Uterus (tissue), 4 donors: ENCODE data around the gene NTSR1. TPM values are rescaled to one million over a fixed set of nuclear protein-coding genes. Genes with fewer than 3 reads are reported as not detected.

Source experiments
- DNase-seq, 2 donors: peaks; one replicate each; pipeline ENCODE4 v3.0.0-alpha.2; 2019 to 2020
- H3K27ac ChIP-seq, 2 donors: fragments of 200-600 bp; sonication (generic); 1 replicate in 1 of 2; 2 replicates in 1 of 2; pipeline ENCODE4 v1.5.1; 2016 to 2018
- H3K27me3 ChIP-seq, 2 donors: fragments of 200-600 bp; sonication (generic); one replicate each; pipeline ENCODE4 v1.5.1; 2018 to 2019; ENCODE audit warnings: control low read depth in 1 of 2
- H3K36me3 ChIP-seq, 2 donors: fragments of 200-600 bp; sonication (generic); one replicate each; pipeline ENCODE4 v1.5.1; 2019; ENCODE audit warnings: control low read depth in 1 of 2
- H3K4me1 ChIP-seq, 2 donors: fragments of 200-600 bp; sonication (generic); one replicate each; pipeline ENCODE4 v1.5.1; 2018 to 2019; ENCODE audit warnings: control low read depth in 1 of 2
- H3K4me3 ChIP-seq, 2 donors: fragments of 200-600 bp; sonication (generic); 1 replicate in 1 of 2; 2 replicates in 1 of 2; pipeline ENCODE4 v1.5.1; 2018 to 2019; ENCODE audit warnings: mild to moderate bottlenecking in 1 of 2
- H3K9me3 ChIP-seq, 2 donors: fragments of 200-600 bp; sonication (generic); one replicate each; pipeline ENCODE4 v1.5.1; 2019; ENCODE audit warnings: control low read depth in 1 of 2
- POLR2A ChIP-seq, 2 donors: fragments of 450-650 bp; IDR thresholded peaks; one replicate each; pipeline ENCODE4 v1.6.1; 2016; ENCODE audit warnings: antibody characterized with exemption in 2 of 2, mild to moderate bottlenecking in 1 of 2, moderate library complexity in 1 of 2
- intact Hi-C: fragments of 100-400 bp; cut with DNase I; formaldehyde crosslinking; loops from one replicate; pipeline ENCODE4 v1.15.1; 2023; ENCODE audit warnings: low total_unique reads
- total RNA-seq, 4 donors: library from RNA; depleted of rRNA in 3 of 4; stranded (reverse); fragments of >200 nt in 3 of 4; gene quantifications; one replicate each; pipeline versions ENCODE4 v1.1.0 to v1.2.4, GENCODE V29; 2014 to 2023
- TF ChIP-seq, protein P1 (sequence below), 4 experiments: fragments of 200-600 bp in 2 of 4; fragments of 450-650 bp in 2 of 4; sonication (generic) in 2 of 4; IDR thresholded peaks; one replicate each; pipeline ENCODE4 v1.5.1; 2016 to 2019; ENCODE audit warnings: antibody characterized with exemption in 4 of 4, mild to moderate bottlenecking in 2 of 4, moderate library complexity in 1 of 4
- donor health status: DM: yes; HTN: yes; CAD: no.

NTSR1 gene
- total RNA-seq, 4 donors from 2014 or later, result not detected

DNA sequence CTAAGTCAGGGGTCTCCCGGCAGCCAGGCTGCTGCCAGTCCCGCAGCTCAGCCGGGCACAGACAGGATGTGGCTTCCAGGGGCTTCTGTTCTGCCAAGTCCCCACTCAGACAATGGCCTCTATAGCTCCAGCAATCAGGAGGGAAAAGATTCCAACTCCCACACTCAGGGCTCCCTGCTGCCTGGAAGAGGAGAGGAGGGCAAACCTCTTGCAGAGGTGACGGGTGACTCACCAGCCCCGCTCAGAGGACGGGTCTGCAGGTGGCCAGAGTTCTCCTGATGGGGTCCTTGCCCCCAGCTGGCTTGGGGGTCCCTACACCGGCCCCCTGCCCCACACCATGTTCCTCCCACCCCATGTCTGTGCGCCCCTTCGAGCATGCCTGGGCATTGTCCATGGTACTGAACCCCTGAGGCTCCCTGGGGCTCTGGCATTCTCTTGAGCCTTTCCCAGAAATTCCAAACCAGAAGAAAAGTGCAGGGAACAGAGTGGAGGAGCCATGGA, 32.6 kb downstream of the NTSR1 start:
- Histone ChIP-seq H3K9me3 (no peaks in the 10 kb centered on the region), H3K36me3 (no peaks in the 10 kb centered on the region), H3K27ac (no peak overlapping the region), H3K4me3 (no peak overlapping the region), H3K4me1 (no peaks in the 10 kb centered on the region), H3K27me3 (peaks cover 0 to 5% of the 10 kb centered on the region in 2 donors)
- DNase-seq, result no peak
- intact Hi-C loops, result no loop called here
- TF ChIP-seq, protein P1, sequence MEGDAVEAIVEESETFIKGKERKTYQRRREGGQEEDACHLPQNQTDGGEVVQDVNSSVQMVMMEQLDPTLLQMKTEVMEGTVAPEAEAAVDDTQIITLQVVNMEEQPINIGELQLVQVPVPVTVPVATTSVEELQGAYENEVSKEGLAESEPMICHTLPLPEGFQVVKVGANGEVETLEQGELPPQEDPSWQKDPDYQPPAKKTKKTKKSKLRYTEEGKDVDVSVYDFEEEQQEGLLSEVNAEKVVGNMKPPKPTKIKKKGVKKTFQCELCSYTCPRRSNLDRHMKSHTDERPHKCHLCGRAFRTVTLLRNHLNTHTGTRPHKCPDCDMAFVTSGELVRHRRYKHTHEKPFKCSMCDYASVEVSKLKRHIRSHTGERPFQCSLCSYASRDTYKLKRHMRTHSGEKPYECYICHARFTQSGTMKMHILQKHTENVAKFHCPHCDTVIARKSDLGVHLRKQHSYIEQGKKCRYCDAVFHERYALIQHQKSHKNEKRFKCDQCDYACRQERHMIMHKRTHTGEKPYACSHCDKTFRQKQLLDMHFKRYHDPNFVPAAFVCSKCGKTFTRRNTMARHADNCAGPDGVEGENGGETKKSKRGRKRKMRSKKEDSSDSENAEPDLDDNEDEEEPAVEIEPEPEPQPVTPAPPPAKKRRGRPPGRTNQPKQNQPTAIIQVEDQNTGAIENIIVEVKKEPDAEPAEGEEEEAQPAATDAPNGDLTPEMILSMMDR (IDR thresholded peaks at IDR 0.05), result no peak
- TF ChIP-seq POLR2A (IDR thresholded peaks at IDR 0.05), result no peak

DNA sequence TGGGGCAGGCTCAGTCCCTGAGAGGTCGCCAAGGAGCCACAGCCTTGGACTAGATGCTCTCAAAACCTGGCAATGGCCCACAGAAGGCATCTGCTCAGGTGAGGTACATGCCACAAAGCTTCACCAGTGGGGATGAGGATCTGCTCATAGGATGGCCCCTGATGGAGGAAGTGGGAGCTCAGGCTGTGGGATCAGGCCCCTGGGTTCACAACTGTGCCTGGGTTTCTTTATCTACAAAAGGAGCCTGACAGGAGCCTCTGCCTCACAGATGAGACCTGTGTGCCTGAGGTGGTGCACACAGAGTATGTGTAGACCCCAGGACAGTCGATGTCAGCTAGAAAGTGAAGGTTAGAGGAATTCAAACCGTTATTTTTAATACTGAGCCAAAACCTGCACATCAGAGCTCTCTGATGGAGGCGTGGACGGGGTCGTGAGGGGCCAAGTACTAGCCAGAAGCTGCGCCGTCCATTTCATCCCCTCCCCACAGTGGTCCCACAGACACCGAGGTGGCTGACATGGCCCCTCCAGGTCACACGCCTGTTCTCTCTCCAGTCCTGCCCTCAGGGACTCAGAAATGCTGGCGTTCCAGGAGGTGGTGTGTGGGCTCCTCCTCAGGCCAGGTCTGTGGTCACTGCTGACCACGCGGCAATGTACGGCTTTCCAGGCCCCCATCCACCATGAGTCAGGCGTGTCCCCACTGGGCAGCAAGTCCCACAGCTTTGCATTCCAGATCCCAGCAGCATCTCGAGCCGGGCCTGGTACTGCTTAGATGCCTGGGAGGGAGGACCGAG, 33.3 kb downstream of the NTSR1 start:
- intact Hi-C loops, result no loop called here
- Histone ChIP-seq H3K9me3 (no peaks in the 10 kb centered on the region), H3K4me3 (no peak overlapping the region), H3K36me3 (no peaks in the 10 kb centered on the region), H3K27ac (no peak overlapping the region), H3K4me1 (no peaks in the 10 kb centered on the region), H3K27me3 (peaks cover 0 to 5% of the 10 kb centered on the region in 2 donors)
- DNase-seq, result no peak
- TF ChIP-seq, protein P1 (IDR thresholded peaks at IDR 0.05), result no peak
- no peak for TF ChIP-seq POLR2A (IDR thresholded peaks at IDR 0.05)

DNA sequence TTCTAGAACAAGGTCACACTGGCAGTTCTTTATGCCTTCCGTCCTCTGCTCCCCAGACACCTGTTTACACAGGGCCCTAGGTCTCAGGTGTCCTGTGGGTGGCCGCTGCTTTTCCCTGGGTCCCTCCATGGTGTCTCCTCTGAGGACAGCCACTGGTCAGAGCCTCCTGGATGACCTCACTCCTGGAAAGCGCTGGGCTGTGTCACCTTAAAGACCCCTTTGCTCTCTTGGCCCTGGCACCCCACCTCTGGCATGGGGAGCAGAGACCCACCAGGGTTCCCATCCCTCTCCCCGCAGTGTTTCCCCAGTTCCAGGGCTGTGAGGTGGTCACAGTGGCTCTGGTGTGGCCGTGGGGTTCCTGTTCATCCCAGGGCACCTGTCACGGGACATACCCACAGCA, 33.9 kb downstream of the NTSR1 start:
- TF ChIP-seq, protein P1 (IDR thresholded peaks at IDR 0.05), result no peak
- TF ChIP-seq POLR2A (IDR thresholded peaks at IDR 0.05), result no peak
- no peak for DNase-seq
- no peaks in the 10 kb centered on the region for H3K36me3 ChIP-seq
- H3K4me1 ChIP-seq, result no peaks in the 10 kb centered on the region
- H3K27me3 ChIP-seq, result peaks cover 0 to 5% of the 10 kb centered on the region in 2 donors
- no peaks in the 10 kb centered on the region for H3K9me3 ChIP-seq
- H3K27ac ChIP-seq, result no peak overlapping the region
- intact Hi-C loops, result no loop called here
- no peak overlapping the region for H3K4me3 ChIP-seq

DNA sequence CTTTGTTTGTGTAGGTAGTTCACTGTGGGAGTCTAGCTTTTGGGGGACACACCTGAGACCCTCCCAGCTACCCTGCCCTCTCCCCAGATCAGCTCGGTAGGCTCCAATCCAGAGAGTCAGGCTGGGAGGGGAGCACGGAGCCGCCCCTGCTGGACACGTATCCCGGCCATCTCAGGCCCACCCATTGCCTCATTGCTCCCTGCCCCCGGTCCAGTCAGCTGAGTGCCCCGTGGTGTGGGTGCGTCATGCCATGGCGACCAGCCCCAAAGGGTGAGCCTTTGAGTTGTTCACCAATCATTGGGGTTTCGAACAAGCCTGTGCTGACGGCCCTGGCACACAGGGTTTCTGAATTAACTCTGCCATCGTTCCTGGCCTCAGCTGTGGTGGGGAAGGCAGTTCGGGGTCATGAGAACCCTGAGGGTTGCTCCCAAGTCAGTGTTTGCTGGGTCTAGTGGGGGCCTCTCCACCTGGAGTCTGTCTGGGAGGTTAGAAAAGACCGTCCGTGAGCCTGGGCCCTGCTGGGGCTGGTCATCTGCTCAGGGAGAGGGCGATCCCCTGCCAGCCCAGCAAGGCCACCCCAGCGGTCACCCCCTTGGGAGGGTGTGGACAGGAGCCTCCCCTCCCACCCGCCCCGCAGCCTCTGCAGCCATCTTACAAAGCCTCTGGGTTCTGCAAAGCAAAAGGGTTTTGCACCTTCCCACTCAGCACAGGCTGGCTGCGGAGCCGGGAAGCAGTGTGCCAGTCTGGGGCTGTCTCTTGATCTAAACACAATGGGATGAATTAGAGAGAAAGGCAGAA, 34.5 kb downstream of the NTSR1 start:
- intact Hi-C loops, result no loop called here
- H3K9me3 ChIP-seq, result no peaks in the 10 kb centered on the region
- H3K27me3 ChIP-seq, result peaks cover 0 to 5% of the 10 kb centered on the region in 2 donors
- H3K36me3 ChIP-seq, result no peaks in the 10 kb centered on the region
- H3K4me3 ChIP-seq, result no peak overlapping the region
- H3K4me1 ChIP-seq, result no peaks in the 10 kb centered on the region
- H3K27ac ChIP-seq, result no peak overlapping the region
- no peak for DNase-seq
- TF ChIP-seq POLR2A (IDR thresholded peaks at IDR 0.05), result no peak

DNA sequence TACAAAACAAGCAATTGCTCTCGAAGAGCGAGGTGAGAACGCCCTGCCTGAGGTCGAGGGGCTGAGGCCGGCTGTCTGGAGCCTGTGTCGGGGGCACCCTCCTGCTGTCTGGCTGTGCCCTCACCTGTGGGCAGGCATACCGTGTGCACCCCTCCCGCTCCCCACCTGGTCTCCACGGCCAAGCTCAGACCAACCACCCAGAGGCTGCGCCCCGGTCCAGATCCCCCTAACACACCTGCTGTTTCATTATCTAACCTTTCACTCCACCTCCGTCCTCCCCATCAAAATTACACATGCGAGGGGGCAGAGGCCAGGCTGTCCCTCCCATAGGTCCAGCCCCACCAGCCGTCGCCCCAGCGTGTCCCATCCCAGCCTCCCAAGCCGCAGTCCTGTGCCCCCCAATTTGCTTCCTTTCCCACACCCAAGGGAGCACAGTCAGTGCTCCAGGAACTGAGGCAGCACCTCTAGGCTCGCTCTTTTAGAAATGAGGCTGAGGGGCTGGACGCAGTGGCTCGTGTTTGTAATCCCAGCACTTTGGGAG, 35.2 kb downstream of the NTSR1 start:
- intact Hi-C loops, result no loop called here

More for the DNA sequence above, 35.2 kb downstream of the NTSR1 start:
- DNase-seq, result no peak
- TF ChIP-seq, protein P1 (IDR thresholded peaks at IDR 0.05), result no peak
- no peak for TF ChIP-seq POLR2A (IDR thresholded peaks at IDR 0.05)
- Histone ChIP-seq H3K4me3 (no peak overlapping the region), H3K36me3 (no peaks in the 10 kb centered on the region), H3K9me3 (no peaks in the 10 kb centered on the region), H3K27ac (no peak overlapping the region), H3K27me3 (peaks cover 0 to 5% of the 10 kb centered on the region in 2 donors), H3K4me1 (no peaks in the 10 kb centered on the region)
